Measurements from ENCODE around the gene SORCS2.

DNA sequence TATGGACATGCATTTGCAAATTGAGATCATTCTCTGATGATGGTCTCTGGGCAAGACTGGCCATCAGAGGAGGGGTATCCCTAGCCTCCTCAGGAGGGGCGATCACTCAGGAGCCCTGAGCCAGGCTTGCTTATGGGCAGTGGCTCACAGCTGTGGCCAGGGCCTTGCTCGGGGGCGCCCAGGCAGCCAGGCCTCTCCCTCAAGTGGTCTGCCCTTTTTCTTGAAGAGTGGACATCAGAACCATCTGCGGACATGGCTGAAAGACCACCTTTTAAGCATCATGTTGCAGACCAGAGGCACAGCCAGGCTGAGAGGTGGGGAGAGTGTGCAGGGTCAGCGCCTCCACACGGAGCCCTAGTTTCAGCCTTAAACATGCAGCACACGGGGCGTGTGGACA is 349.1 kb downstream of the SORCS2 start:
- TF ChIP-seq, protein P1, sequence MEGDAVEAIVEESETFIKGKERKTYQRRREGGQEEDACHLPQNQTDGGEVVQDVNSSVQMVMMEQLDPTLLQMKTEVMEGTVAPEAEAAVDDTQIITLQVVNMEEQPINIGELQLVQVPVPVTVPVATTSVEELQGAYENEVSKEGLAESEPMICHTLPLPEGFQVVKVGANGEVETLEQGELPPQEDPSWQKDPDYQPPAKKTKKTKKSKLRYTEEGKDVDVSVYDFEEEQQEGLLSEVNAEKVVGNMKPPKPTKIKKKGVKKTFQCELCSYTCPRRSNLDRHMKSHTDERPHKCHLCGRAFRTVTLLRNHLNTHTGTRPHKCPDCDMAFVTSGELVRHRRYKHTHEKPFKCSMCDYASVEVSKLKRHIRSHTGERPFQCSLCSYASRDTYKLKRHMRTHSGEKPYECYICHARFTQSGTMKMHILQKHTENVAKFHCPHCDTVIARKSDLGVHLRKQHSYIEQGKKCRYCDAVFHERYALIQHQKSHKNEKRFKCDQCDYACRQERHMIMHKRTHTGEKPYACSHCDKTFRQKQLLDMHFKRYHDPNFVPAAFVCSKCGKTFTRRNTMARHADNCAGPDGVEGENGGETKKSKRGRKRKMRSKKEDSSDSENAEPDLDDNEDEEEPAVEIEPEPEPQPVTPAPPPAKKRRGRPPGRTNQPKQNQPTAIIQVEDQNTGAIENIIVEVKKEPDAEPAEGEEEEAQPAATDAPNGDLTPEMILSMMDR (IDR thresholded peaks at IDR 0.05): no peak
- TF ChIP-seq POLR2A (IDR thresholded peaks at IDR 0.05): no peak
